HepG2 (cell line): ENCODE data around the gene DUOXA1.

ENCODE experiments used
- CTCF ChIP-seq: sonication (generic); formaldehyde crosslinking; IDR thresholded peaks from 2 replicates; pipeline ENCODE4 v1.5.0; 2020; ENCODE audit warnings: mild to moderate bottlenecking, missing genetic modification reagents, moderate library complexity
- MLX ChIP-seq: IDR thresholded peaks from 2 replicates; pipeline ENCODE4 v1.6.1; 2016
- SMARCC2 ChIP-seq: fragments of 450-650 bp; IDR thresholded peaks from 2 replicates; pipeline ENCODE4 v1.6.1; 2017; ENCODE audit warnings: antibody characterized with exemption, mild to moderate bottlenecking
- ZKSCAN1 ChIP-seq: fragments of 150-350 bp; IDR thresholded peaks from 2 replicates; pipeline ENCODE4 v1.6.1; 2014; ENCODE audit warnings: low read length
- ZNF280D ChIP-seq: sonication (generic); formaldehyde crosslinking; IDR thresholded peaks from 2 replicates; pipeline ENCODE4 v1.5.1; 2020; ENCODE audit warnings: mild to moderate bottlenecking, missing genetic modification reagents

GRCh38 chr15:45131510-45131909, 1.8 kb upstream of the DUOXA1 start:
- TF ChIP-seq CTCF (CRISPR knock-in tag): no peak
- no peak for TF ChIP-seq ZNF280D
- no peak for TF ChIP-seq SMARCC2
- no peak for TF ChIP-seq ZKSCAN1
- no peak for TF ChIP-seq MLX (CRISPR knock-in tag)
